Fibroblast of lung (primary cell): ENCODE data around the gene NEDD4L. TPM values are rescaled to one million over a fixed set of nuclear protein-coding genes. Genes with fewer than 3 reads are reported as not detected.

Experiments
- DNase-seq, 2 donors: peaks; one replicate each; pipeline versions ENCODE4 v3.0.0 to v3.0.0-alpha.2; 2010; ENCODE audit warnings: low read depth in 2 of 2
- H2AFZ ChIP-seq: 2 replicates; pipeline ENCODE4 v1.5.1; 2012; ENCODE audit warnings: low read length, control low read depth, inconsistent platforms
- H3K27ac ChIP-seq: 2 replicates; pipeline ENCODE4 v1.5.1; 2011; ENCODE audit warnings: low read length, control low read depth; ENCODE audit not compliant: insufficient read depth
- H3K27me3 ChIP-seq: 2 replicates; pipeline ENCODE4 v1.5.1; 2011; ENCODE audit warnings: mild to moderate bottlenecking, low read length; ENCODE audit not compliant: control insufficient read depth, insufficient read depth
- H3K36me3 ChIP-seq: 2 replicates; pipeline ENCODE4 v1.5.1; 2011; ENCODE audit warnings: low read length; ENCODE audit not compliant: control insufficient read depth, insufficient read depth
- H3K4me1 ChIP-seq: 2 replicates; pipeline ENCODE4 v1.5.1; 2011; ENCODE audit warnings: low read length; ENCODE audit not compliant: control insufficient read depth, insufficient read depth; ENCODE audit errors: extremely low read depth
- H3K4me2 ChIP-seq: 2 replicates; pipeline ENCODE4 v1.5.1; 2011; ENCODE audit warnings: low read length, control low read depth; ENCODE audit not compliant: insufficient read depth; ENCODE audit errors: extremely low read depth
- H3K4me3 ChIP-seq, 4 experiments: fragments of 200-600 bp in 1 of 4; sonication (generic) in 1 of 4; replicated peaks in 1 of 4; 2 replicates each; pipeline ENCODE4 v1.5.1; 2011 to 2016; ENCODE audit warnings: low read length in 4 of 4, low read depth in 3 of 4, mild to moderate bottlenecking in 3 of 4, control low read depth in 2 of 4, inconsistent platforms in 1 of 4, mixed read lengths in 1 of 4; ENCODE audit not compliant: insufficient read depth in 1 of 4; ENCODE audit errors: control extremely low read depth in 1 of 4
- H3K79me2 ChIP-seq: 2 replicates; pipeline ENCODE4 v1.5.1; 2012; ENCODE audit warnings: mild to moderate bottlenecking, low read length, inconsistent platforms; ENCODE audit not compliant: control insufficient read depth, insufficient read depth
- H3K9ac ChIP-seq: 2 replicates; pipeline ENCODE4 v1.5.1; 2011; ENCODE audit warnings: mild to moderate bottlenecking, low read length, control low read depth; ENCODE audit not compliant: insufficient read depth
- H3K9me3 ChIP-seq: 2 replicates; pipeline ENCODE4 v1.5.1; 2012; ENCODE audit warnings: low read depth, low read length; ENCODE audit not compliant: control insufficient read depth, insufficient read depth
- H4K20me1 ChIP-seq: 2 replicates; pipeline ENCODE4 v1.5.1; 2011; ENCODE audit warnings: low read length; ENCODE audit not compliant: control insufficient read depth, insufficient read depth; ENCODE audit errors: extremely low read depth
- EZH2 ChIP-seq: IDR thresholded peaks from 2 replicates; pipeline ENCODE4 v1.5.1; 2012; ENCODE audit warnings: low read length, control low read depth, mild to moderate bottlenecking; ENCODE audit errors: missing control alignments
- polyA plus RNA-seq, 2 donors: library from polyadenylated mRNA; depleted of rRNA in 1 of 2; stranded (reverse) in 1 of 2; unstranded in 1 of 2; fragments of >200 nt; gene quantifications; 2 replicates each; pipeline ENCODE4 v1.2.1, GENCODE V29; 2011 to 2012; ENCODE audit warnings: missing spikeins in 1 of 2
- total RNA-seq: library from RNA; depleted of rRNA; stranded (reverse); fragments of >200 nt; gene quantifications from 2 replicates; pipeline ENCODE4 v1.2.1, GENCODE V29; 2014
- TF ChIP-seq, protein P1 (sequence below), 2 donors: IDR thresholded peaks in 1 of 2; conservative IDR thresholded peaks in 1 of 2; 1 replicate in 1 of 2; 2 replicates in 1 of 2; pipeline ENCODE4 v1.5.1; 2011 to 2012; ENCODE audit warnings: low read length in 2 of 2, control low read depth in 1 of 2, inconsistent platforms in 1 of 2, low read depth in 1 of 2, mild to moderate bottlenecking in 1 of 2

Gene NEDD4L
- total and polyA plus RNA-seq, 2 donors (not counting 1 experiment from before 2014, with no cell fraction given), result 5.5 to 18.7 TPM

DNA sequence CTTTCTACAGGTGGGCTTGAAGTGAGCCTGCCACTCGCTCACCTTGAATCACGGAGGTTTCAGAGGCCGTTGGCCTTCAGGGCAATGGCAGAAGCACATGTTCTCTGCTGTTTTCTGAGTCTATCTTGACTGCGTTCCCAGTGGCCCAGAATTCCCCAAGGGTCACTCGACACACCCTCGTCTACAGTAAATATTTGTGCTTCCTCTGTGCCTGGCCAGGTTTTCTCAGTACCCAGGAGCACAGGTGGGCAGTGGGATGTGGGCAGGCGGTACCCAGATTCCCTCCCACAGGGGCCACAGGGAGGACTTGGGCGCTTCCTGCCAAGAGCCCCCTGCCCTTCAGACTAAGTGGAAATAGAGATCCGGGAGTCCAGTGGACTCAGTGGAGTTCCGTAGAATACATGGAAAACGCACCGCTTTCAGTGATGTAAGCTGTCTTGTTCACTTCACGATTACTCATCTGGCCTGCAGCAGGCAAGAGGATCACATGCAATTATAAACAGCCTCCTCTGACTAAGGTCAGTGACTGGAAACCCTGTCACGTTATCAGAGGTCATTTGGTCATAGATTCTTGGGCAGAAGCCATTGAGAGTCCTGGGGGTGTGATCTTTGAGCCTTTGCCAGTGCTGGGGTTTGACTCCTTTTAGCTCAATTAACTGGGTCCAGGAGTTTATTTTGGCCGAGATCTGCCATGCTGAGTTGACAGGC, 179.8 kb downstream of the NEDD4L start:
- H3K4me1 ChIP-seq, result peaks cover 17% of the 10 kb centered on the region
- no peak overlapping the region for H3K9ac ChIP-seq
- peak; percentile 88 to 93 for DNase-seq
- TF ChIP-seq EZH2, result no peak
- TF ChIP-seq, protein P1, sequence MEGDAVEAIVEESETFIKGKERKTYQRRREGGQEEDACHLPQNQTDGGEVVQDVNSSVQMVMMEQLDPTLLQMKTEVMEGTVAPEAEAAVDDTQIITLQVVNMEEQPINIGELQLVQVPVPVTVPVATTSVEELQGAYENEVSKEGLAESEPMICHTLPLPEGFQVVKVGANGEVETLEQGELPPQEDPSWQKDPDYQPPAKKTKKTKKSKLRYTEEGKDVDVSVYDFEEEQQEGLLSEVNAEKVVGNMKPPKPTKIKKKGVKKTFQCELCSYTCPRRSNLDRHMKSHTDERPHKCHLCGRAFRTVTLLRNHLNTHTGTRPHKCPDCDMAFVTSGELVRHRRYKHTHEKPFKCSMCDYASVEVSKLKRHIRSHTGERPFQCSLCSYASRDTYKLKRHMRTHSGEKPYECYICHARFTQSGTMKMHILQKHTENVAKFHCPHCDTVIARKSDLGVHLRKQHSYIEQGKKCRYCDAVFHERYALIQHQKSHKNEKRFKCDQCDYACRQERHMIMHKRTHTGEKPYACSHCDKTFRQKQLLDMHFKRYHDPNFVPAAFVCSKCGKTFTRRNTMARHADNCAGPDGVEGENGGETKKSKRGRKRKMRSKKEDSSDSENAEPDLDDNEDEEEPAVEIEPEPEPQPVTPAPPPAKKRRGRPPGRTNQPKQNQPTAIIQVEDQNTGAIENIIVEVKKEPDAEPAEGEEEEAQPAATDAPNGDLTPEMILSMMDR (conservative IDR thresholded peaks at IDR 0.05 in 1 of 2, IDR thresholded peaks at IDR 0.05 in 1 of 2; ENCODE audit: low read depth in 1 of 2, low read length in 2 of 2), result no peak
- H3K4me2 ChIP-seq, result peak overlapping the region; percentile 73
- H3K27ac ChIP-seq, result peak overlapping the region; percentile 84
- H3K9me3 ChIP-seq, result no peaks in the 10 kb centered on the region
- no peak overlapping the region for H3K4me3 ChIP-seq
- H3K27me3 ChIP-seq, result no peaks in the 10 kb centered on the region
- no peaks in the 10 kb centered on the region for H4K20me1 ChIP-seq
- no peak overlapping the region for H2AFZ ChIP-seq
- H3K79me2 ChIP-seq, result no peaks in the 10 kb centered on the region
- no peaks in the 10 kb centered on the region for H3K36me3 ChIP-seq

DNA sequence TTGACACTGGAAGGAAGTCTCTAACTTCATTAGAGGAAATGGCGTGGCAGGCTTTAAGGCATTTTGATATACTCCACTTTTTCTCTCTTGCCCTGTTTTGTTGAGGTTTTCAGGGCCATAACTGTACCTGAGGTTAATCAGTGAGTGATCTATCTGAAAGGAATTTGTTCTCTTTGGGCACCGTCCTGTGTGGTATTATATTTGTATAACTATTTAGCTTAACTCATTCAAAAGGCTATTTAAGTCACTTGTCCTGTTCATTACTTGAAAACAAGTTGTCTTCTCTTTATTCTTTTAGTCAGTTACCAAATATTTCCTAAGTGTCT, 180.4 kb downstream of the NEDD4L start:
- H3K9ac ChIP-seq, result no peak overlapping the region
- H3K27ac ChIP-seq, result peak overlapping the region; percentile 84
- H3K4me2 ChIP-seq, result peak overlapping the region; percentile 73
- DNase-seq, result peak in 1 of 2 donors; percentile 68
- no peaks in the 10 kb centered on the region for H3K36me3 ChIP-seq
- no peaks in the 10 kb centered on the region for H4K20me1 ChIP-seq
- TF ChIP-seq, protein P1 (conservative IDR thresholded peaks at IDR 0.05 in 1 of 2, IDR thresholded peaks at IDR 0.05 in 1 of 2; ENCODE audit: low read depth in 1 of 2, low read length in 2 of 2), result no peak
- TF ChIP-seq EZH2, result no peak
- no peak overlapping the region for H3K4me3 ChIP-seq
- no peaks in the 10 kb centered on the region for H3K9me3 ChIP-seq
- no peaks in the 10 kb centered on the region for H3K27me3 ChIP-seq
- H3K4me1 ChIP-seq, result peaks cover 17% of the 10 kb centered on the region
- no peaks in the 10 kb centered on the region for H3K79me2 ChIP-seq
- no peak overlapping the region for H2AFZ ChIP-seq

DNA sequence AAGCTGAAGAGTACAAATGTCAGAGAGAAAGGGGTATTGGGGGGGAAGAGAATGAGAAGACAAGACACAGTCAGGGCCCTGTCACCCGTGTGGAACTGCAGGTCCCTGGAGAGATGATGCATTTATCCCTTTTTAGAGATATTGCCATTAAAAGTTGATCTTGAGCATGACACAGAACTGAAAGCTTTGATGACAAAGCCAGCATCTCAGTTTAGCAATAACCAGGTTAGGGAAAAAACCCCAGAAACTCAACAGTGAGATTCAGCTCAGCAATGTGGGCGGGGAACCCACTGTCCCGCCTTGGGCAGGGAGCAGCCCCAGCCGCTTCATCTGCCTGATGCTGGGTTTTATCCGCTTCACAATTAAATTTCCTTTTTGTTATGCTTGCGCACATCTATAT, 181.1 kb downstream of the NEDD4L start:
- Histone ChIP-seq H3K9ac (no peak overlapping the region), H3K79me2 (no peaks in the 10 kb centered on the region), H3K4me1 (peaks cover 17% of the 10 kb centered on the region), H4K20me1 (no peaks in the 10 kb centered on the region), H3K36me3 (no peaks in the 10 kb centered on the region), H3K4me3 (no peak overlapping the region), H2AFZ (no peak overlapping the region), H3K9me3 (no peaks in the 10 kb centered on the region), H3K4me2 (no peak overlapping the region), H3K27me3 (no peaks in the 10 kb centered on the region), H3K27ac (no peak overlapping the region)
- TF ChIP-seq, protein P1 (conservative IDR thresholded peaks at IDR 0.05 in 1 of 2, IDR thresholded peaks at IDR 0.05 in 1 of 2; ENCODE audit: low read depth in 1 of 2, low read length in 2 of 2), result no peak
- TF ChIP-seq EZH2, result no peak
- peak in 1 of 2 donors; percentile 12 for DNase-seq
